Thyroid gland (tissue), 4 donors: ENCODE measurements around the gene ZBTB40.

Experiments
- POLR2A ChIP-seq, 2 donors: fragments of 450-650 bp; IDR thresholded peaks; one replicate each; pipeline ENCODE4 v1.6.1; 2017; ENCODE audit warnings: antibody characterized with exemption in 2 of 2, mild to moderate bottlenecking in 2 of 2, moderate library complexity in 1 of 2
- TF ChIP-seq, protein P1 (sequence below), 6 experiments: fragments of 200-600 bp in 3 of 6; fragments of 450-650 bp in 3 of 6; sonication (generic) in 3 of 6; IDR thresholded peaks; one replicate each; pipeline ENCODE4 v1.5.1; 2016 to 2019; ENCODE audit warnings: antibody characterized with exemption in 6 of 6, mild to moderate bottlenecking in 2 of 6, inconsistent platforms in 1 of 6, moderate library complexity in 1 of 6

DNA sequence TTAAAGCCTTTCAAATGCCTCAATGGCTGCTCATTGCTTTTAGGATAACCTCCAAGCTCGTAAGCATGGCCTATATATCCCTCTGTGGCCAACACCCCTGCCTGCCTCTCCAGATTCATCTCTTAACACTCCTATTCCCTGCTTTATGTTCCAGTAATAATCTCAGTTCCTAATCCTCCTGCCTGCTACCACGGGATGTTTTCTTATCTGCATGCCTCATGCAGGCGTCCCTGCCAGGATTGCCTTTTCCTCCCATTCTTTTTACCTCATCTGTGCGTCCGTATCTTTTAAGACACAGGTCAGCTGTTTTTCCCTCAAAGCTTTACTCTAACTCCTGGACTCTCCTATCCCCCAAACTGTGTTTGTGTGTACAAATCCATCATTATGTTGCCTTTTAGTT lies 36.1 kb downstream of the ZBTB40 start:
- no peak for TF ChIP-seq POLR2A (IDR thresholded peaks at IDR 0.05)
- TF ChIP-seq, protein P1, sequence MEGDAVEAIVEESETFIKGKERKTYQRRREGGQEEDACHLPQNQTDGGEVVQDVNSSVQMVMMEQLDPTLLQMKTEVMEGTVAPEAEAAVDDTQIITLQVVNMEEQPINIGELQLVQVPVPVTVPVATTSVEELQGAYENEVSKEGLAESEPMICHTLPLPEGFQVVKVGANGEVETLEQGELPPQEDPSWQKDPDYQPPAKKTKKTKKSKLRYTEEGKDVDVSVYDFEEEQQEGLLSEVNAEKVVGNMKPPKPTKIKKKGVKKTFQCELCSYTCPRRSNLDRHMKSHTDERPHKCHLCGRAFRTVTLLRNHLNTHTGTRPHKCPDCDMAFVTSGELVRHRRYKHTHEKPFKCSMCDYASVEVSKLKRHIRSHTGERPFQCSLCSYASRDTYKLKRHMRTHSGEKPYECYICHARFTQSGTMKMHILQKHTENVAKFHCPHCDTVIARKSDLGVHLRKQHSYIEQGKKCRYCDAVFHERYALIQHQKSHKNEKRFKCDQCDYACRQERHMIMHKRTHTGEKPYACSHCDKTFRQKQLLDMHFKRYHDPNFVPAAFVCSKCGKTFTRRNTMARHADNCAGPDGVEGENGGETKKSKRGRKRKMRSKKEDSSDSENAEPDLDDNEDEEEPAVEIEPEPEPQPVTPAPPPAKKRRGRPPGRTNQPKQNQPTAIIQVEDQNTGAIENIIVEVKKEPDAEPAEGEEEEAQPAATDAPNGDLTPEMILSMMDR (IDR thresholded peaks at IDR 0.05), result no peak
